Measurements from ENCODE around the gene MUSTN1.

The MUSTN1 gene

GRCh38 chr3:52854013-52854412, 19.2 kb upstream of the MUSTN1 start:
- no peak for DNase-seq (ENCODE audit: extremely low read depth in 1 of 2, low read depth in 1 of 2)

GRCh38 chr3:52852419-52852818, 17.6 kb upstream of the MUSTN1 start:
- no peak for DNase-seq (ENCODE audit: extremely low read depth in 1 of 2, low read depth in 1 of 2)

- no peak for DNase-seq (ENCODE audit: extremely low read depth in 1 of 2, low read depth in 1 of 2)
Observed at GRCh38 chr3:52851348-52851747, 16.5 kb upstream of the MUSTN1 start.

GRCh38 chr3:52849656-52850055, 14.8 kb upstream of the MUSTN1 start:
- no peak for DNase-seq (ENCODE audit: extremely low read depth in 1 of 2, low read depth in 1 of 2)

DNA sequence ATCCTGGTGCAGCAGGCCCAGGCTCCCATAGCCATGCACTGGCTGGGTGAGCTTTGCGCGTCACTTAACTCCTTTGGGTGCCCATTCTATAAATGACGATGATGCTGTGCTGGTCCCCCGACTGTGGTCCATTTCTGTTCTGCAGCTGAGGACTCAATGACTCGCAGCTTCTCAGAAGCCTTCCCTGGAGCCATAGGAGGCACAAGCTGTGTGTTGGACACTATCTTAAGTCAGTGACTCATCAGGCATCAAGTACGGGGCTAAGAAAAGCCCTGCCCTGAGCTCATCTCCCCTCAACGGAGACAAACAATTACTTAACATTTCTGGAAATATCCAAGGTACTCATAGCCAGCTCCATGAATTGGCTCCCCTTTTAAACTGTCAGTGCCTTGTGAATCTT, 13.8 kb upstream of the MUSTN1 start:
- no peak for DNase-seq (ENCODE audit: extremely low read depth in 1 of 2, low read depth in 1 of 2)

DNA sequence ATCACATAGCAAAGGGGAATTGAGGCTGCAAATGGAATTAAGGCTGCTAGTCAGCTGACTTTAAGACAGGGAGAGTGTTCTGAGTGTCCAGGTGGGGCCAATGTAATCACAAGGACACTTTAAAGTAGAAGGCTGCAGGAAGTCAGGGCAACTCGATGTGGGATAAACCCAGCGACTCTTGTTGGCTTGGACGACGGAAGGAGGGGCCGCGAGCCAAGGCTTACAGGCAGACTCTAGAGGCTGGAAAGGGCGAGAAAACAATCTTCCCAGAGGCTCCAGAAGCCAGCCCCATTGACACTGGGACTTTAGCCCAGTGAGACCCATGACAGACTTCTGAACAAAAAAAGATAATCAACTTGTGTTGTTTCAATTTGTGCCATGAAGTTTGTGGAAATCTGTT, 12.9 kb upstream of the MUSTN1 start:
- no peak for DNase-seq (ENCODE audit: extremely low read depth in 1 of 2, low read depth in 1 of 2)

GRCh38 chr3:52847241-52847640, 12.4 kb upstream of the MUSTN1 start:
- no peak for DNase-seq (ENCODE audit: extremely low read depth in 1 of 2, low read depth in 1 of 2)

GRCh38 chr3:52846432-52846965, 11.7 kb upstream of the MUSTN1 start:
- no peak for DNase-seq (ENCODE audit: extremely low read depth in 1 of 2, low read depth in 1 of 2)

- DNase-seq (ENCODE audit: extremely low read depth in 1 of 2, low read depth in 1 of 2) = no peak
Observed at GRCh38 chr3:52845691-52846431, 11.0 kb upstream of the MUSTN1 start.

DNA sequence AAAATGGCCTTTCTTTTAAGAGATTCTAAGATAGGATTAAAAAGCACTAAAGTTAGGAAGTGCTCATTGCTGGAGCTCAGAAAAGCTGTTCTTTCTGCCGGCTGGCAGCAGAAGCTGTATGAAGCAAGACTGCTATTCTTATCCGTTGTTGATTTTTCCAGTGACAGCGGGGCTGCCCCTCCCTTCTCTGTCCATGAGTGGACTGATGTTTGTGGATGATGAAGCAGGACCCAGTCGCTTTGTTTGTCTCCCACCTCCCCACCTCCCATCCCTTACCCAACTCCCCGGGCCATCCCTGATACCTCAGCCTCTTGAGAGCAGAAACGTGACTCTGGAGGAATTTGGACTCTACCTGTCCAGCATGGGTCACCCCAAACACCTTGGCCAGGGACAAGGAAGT, 10.3 kb upstream of the MUSTN1 start:
- DNase-seq (ENCODE audit: extremely low read depth in 1 of 2, low read depth in 1 of 2) = no peak

GRCh38 chr3:52844290-52844975, 9.6 kb upstream of the MUSTN1 start:
- no peak for DNase-seq (ENCODE audit: extremely low read depth in 1 of 2, low read depth in 1 of 2)

DNA sequence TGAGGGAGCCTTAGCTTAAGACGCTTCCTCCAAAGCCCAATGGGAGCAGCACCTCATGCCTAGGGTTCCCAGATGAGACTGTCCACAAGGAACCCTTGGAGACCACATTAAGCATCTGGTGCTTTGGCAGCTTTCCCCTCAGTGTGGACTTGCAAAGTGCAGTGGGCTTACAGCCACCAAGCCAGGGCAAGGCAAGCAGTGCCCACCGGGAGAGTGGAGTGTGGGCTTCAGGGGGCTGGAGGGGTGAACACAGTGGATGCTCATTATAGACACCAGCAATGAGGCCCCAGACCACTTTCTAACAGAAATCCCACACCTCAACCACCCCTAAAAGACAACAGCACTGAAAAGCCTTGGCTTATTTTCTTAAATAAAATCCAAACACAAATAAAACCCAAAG, 9.1 kb upstream of the MUSTN1 start:
- no peak for DNase-seq (ENCODE audit: extremely low read depth in 1 of 2, low read depth in 1 of 2)

GRCh38 chr3:52843108-52843865, 8.5 kb upstream of the MUSTN1 start:
- DNase-seq (ENCODE audit: extremely low read depth in 1 of 2, low read depth in 1 of 2) = no peak

- no peak for DNase-seq (ENCODE audit: extremely low read depth in 1 of 2, low read depth in 1 of 2)
Observed at GRCh38 chr3:52842424-52842823, 7.6 kb upstream of the MUSTN1 start.

DNA sequence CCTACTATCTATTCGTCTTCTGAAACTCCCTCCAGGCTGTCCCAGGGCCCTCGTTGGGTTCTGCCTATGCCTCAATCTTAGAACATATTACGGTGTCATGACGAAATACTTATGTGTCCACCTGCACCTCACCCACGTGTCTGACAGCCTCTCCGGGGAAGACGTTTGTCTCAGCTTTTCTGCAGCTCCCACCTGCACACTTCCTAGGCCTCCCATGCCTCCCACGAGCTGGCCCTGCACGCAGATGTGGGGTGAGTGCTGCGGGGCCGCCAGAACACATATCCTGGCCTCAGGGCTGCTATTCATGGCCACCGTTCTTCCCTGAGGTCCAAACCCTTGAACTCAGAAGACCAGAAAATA, 7.1 kb upstream of the MUSTN1 start:
- DNase-seq (ENCODE audit: extremely low read depth in 1 of 2, low read depth in 1 of 2) = no peak

GRCh38 chr3:52841211-52841980, 6.6 kb upstream of the MUSTN1 start:
- DNase-seq (ENCODE audit: extremely low read depth in 1 of 2, low read depth in 1 of 2) = no peak

DNA sequence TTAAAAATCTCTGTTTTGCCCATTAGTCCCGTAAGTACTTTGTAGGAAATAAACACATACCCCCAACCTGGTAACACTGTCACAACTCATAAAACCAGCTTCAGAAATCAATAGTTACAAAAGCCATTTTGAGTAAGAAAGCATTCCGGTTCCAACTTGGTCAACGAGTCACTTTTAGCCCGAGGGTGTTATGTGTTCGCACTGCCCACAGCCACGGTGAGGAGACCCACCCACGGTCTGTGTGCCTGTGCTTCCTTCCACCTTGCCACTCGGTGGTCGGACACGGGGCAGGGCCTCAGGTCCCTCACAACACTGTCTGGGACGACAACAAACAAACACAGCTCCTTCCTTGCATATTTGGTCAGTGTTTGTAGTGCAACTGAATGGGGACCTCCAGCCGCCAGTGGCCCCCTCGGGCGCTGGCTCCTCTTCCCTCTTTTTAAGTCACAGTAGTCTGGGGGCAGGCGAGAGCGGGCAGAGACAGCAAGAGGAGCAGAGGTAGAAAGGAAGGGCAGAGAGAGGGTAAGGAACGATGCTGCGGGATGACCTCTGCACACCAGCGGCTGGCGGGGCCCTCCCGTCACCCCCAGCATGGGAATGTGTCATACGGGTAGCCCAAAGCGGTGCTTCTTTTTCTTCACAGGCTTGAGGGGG, 5.2 kb upstream of the MUSTN1 start:
- DNase-seq (ENCODE audit: extremely low read depth in 1 of 2, low read depth in 1 of 2) = no peak

GRCh38 chr3:52839268-52839575, 4.4 kb upstream of the MUSTN1 start:
- no peak for DNase-seq (ENCODE audit: extremely low read depth in 1 of 2, low read depth in 1 of 2)

GRCh38 chr3:52838561-52839267, 3.9 kb upstream of the MUSTN1 start:
- DNase-seq (ENCODE audit: extremely low read depth in 1 of 2, low read depth in 1 of 2) = no peak

DNA sequence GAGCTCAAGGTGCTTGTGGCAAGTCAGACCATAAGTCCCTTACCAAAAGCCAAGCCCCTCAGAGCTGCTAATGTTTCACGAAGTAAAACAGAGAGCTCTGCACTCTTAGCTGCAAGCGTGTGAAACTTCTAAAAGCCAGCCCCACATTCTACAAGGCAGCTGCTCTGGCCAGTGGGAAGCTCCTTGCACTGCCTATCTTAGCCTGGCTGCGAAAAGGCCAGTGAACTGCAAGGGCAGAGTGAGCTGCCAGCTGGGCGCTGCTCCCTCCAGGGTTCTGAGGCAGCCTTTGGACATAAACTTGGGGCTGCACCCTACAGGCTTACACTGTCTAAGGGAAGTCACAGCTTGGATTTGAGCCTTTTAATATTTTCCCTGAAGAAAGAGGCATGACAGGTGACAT, 2.2 kb upstream of the MUSTN1 start:
- no peak for DNase-seq (ENCODE audit: extremely low read depth in 1 of 2, low read depth in 1 of 2)

Measured in stimulated activated CD8-positive, alpha-beta memory T cell treated with anti-CD3 and anti-CD28 coated beads, Interleukin-7, amount 100 ng/mL, for 48 hours (primary cell).